ENCODE measurements around the gene PAQR3.

Gene PAQR3, protein sequence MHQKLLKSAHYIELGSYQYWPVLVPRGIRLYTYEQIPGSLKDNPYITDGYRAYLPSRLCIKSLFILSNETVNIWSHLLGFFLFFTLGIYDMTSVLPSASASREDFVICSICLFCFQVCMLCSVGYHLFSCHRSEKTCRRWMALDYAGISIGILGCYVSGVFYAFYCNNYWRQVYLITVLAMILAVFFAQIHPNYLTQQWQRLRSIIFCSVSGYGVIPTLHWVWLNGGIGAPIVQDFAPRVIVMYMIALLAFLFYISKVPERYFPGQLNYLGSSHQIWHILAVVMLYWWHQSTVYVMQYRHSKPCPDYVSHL

DNA sequence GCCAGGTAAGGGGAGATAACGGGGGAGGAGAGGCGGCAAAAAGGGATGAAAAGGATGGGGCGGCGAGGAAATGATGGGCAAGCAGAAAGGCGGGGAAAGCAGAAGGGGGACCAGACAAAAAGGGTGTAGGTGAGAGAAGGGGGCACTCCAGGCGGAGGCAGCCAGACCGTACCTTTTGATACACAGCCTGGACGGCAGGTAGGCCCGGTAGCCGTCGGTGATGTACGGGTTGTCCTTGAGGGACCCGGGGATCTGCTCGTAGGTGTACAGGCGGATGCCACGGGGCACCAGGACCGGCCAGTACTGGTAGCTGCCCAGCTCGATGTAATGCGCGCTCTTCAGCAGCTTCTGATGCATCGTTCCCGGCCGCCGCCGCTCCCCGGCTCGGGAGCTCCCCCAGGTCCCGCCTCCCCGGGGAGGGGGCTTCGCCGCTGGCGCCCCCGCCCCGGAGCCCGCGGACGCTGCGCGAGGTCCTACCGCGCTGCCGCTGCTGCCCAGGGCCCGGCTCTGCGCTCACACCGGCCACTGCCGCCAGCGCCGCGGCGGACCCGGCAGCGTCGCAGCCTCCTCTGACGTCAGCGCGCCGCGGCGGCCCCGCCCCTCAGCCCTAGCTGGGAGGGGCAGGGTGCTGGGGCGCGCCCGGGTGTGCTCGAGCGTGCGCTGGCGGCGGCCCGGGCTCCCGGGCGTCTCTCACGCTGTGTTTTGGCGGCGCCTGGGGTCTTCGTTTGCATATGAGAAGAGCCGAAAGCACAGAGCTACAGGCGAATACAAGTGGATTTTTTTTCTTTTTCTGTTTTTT is at the start of gene PAQR3:
PAQR3 (minus strand) TSS at position 571 of the 799 bp plus-strand sequence; CDS start at position 357, 214 bp downstream.
- no peak for FAIRE-seq

DNA sequence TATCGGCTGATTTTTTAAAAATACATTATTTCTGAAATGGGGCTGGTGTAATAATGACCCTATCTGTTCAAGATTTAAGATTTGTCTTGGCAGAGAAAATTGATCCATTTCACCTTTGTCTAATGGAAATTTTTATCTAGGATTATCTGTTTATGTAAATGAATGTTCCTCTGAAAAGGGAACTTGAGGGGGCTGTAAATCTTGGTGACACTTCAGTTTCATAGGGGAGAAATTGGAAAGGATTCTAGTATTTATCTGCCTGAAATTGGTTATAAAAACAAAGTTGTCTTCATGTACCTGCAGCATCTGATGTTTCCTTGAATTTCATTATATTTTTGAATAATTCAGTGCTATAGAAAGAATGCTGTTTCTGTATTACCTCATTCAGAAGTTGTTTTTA is 48.4 kb upstream of the PAQR3 start:
- no peak for FAIRE-seq

DNA sequence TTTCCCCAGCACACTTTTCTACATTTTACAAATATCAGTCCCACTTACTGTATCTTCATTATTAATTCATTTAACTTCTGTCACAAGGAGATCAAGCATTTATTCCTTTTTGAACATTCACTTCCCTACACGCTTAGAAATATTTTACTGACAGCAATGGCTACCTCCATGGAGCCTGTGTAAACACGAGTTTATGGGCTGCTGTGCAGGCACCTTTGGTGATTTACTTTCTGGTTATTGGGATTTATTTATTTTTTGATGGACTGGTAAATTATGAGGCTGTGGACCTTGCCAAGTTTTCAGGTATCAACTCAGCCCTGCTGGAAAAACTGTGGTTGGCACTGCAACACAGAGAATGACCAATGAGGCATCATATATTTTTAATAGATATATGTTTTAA is 45.4 kb upstream of the PAQR3 start:
- no peak for FAIRE-seq

DNA sequence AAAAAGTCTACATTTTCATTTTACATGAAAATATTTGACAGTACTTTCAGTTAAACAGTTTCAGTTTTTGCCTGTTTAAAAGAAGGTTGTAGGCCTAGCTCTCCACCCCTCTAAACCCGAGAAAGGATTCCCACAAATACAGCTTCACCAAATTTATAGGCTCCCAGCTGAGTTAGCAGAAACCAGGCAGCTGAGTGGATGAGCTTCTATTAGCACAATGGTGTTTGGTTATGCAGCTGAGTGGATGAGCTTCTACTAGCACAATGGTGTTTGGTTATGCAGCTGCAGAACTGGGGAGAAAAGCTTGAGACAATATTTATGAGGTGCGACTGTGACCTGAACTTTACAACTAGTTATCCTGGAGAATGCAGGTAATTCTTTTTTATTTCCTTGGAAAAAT is 36.6 kb upstream of the PAQR3 start:
- no peak for FAIRE-seq

DNA sequence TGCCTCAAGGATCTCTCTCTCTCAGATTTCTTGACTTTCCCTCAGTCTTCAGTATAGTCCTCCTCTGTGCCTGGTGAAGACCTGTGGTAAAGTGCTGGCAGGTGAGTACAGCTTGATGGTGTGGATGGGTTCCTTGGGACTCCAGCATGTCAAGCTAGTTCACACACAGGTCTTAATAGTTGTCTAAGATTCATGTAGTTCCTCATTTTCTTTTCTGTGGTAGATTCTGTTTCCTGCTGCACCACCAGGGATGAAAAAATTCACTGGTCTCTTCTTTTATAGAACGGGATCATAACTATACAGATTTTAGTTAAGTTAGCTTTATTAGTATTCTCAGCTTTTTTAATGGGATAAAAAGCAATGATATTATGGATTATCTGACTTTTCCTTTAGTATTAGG is 32.5 kb upstream of the PAQR3 start:
- no peak for FAIRE-seq

DNA sequence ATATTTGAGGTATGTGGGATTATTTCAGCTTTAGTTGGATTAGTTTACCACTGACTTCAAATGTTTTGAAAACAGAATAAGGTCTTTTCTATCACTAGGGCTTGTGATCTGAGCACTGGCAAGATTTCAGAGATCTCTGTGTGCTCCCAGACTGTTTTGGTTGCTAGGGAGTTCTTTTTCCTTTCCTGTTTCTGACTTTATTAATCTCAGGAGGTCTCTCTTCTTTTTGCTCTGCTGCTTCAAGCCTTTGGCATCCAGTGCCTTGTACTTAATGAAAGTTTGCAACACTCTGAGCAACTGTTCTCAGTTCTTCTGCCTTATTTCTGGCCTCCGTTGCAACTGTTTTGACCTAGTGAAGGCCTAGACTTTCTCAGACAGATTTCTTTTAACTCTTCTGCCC is 32.1 kb upstream of the PAQR3 start:
- no peak for FAIRE-seq

DNA sequence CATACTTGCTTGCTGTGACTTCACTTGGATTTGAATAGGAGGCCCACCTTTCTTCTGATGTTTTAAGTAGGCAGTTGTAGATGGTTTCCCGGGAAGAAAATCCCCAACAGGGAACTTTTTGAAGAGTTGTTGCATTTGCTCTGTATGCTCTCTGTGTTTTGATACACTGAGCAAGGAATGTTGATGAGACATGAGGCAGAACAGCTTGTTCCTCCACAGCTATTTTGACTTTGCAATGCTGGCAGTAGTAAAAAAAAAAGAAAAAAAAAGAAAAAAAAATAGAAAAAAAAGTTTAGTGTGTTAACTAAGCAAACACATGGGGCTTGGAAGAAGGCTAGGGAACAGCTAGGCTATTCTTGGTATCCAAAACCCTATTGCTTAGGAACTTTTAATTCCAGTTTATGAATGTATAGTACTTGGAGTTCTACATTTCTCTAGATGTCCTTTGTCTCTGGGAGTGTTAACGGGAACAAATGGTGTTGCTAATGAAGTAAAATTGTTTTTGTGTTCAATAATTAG is 23.4 kb upstream of the PAQR3 start:
- FAIRE-seq = no peak

DNA sequence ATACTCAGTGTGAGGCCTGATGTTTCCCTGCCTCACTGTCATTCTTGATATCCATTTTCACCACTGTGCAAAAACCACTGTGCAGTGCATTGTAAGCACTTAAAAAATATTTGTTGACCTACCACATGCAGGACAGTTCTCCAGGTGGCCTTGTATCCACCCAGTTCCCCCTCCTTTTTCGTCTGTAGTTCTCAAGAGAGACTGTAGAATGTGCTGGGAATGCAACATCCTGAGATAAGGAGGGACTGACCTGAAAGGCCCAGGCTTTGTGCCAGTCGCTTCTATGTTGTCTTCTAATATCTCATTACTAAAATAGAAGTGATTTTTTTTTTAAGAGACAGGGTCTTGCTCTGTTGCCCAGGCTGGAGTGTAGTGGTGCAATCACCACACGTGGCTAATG is 21.7 kb upstream of the PAQR3 start:
- FAIRE-seq = no peak

DNA sequence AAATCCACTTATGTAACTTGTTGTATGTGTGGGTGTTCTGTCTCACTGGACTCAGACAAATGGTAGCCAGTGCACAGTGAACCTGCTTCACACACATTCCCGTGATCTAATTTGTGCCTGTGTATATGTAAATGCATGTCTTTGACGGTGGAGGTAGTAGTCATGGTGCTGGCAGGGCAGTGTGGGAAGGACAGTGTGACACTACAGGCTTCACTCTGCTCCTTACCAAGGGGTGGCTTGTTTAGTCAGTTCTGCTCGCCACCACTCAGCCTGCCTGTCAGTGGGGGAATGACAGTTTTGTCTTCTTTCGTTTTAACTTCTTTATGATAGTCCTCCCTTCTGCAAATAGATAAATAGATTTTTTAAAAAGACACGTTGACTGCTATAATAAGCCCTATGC is 17.7 kb upstream of the PAQR3 start:
- no peak for FAIRE-seq

DNA sequence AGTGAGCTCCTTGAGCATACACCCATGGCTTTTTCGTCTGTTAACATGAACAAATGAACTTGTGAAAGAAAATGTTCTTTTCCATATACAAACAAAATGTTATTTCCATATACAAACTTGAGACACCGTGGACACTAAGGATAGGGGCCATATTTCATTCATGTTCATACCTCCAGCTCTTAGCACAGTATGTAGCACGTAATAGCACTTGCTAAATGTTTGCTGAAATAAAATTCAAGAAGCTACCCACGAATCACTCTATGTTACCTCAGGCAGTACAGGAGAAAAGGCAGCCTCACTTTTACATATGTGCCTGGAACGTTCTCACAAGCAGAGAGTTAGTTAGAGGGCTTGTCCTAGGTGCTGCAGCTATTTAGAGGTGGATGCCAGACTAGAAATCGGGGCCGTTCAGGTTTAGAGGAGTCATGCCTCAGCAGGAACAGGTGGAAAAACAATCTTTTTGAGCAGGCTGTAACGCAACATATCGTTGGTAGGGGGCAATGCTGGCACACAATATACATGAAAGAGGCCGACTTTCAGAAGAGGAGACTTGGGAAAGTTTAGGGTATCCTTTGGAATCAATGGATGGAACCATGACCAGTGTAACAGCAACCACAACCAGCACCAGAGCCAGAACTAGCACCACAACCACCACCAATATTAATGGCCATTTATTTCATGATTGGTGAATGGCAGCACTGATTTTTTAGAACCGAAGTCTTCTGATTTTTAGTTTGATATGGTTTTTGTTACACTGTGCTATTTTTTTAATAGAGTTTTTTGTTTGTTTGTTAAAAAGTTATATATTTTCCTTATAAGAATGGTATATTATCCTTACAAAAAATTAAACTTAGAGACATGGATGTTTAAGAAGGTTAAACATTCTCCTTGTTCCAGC is 14.8 kb upstream of the PAQR3 start:
- FAIRE-seq = peak; percentile 6

DNA sequence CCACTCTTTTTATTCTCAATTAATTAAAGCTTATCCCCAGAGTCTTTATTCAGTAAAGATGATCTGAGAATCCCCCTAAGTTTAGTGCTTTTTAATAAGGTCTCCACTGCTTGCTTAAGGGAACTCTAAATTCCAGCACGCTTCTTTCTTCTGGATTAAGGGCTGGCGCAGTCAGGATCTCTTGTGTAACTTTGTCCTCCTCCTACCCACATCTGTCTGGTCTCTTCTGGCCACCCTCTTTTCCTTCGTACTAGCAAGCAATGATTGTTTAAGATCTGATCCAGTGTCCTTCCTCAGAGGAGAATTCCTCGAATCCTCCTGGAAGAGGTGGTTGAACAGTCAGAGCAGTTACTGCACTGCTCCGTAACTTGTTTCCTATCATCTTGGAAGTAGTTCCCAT is 14.0 kb upstream of the PAQR3 start:
- no peak for FAIRE-seq

DNA sequence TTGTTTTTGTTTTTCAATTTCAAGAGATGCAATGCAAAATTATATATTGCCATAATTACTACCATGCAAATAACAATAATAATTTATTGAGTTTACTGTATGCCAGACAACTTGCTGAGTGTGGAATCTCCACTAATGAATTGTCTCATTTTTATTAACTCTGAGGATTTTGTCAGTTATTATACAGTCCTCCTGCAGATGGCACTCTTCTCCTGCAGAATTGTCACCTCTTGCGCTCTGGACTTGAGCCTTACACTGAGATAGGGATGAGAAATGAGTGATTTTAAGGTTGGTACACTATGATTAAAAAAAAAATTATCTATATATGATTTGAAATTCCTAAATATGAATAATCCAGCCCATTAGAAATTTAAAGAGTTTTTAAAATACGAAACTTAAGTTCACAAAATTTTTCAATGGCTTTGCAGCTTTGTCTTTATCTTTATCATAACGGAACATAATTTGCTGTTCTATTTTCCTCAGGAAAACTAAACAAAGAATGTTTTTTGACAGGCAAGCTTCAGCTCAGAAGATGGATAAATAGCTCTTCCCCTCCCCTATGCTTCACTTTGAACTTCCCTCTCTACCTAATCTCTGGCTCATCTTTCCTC is 12.7 kb upstream of the PAQR3 start:
- FAIRE-seq = peak; percentile 95

DNA sequence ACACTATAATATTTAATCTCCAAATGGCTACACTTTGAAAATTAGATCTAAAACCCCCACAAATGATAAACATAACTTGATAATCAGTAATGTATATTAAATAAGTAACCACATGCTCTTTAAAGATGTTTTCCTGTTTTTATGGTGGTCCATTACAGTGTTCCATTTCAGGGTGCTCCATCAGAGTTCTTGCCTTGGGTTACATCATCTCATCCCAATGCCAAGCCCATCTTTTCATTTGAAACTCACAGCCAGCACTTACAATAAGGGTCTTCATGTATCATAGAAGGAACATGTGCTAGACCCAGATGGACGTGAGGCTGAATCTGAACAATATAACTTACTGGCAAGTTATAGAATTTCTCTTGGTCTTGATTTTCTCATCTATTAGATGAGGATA is 10.5 kb upstream of the PAQR3 start:
- no peak for FAIRE-seq

DNA sequence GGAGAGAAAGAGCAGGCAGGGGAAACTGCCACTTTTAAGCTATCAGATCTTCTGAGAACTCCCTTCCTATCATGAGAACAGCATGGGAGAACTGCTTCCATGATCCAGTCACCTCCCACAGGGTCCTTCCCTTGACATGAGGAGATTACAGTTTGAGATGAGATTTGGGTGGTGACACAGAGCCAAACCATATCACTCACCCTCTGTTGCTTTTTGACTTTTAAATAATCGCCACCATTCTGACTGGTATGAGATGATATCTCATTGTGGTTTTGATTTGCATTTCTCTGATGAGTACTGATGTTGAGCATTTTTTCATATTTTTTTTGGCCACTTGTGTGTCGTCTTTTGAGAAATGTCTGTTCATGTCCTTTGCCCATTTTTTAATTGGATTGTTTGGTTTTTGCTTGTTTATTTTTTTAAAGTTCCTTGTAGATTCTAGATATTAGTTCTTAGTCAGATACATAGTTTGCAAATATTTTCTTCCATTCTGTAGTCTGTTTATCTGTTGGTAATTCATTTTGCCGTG is 6.5 kb upstream of the PAQR3 start:
- no peak for FAIRE-seq

DNA sequence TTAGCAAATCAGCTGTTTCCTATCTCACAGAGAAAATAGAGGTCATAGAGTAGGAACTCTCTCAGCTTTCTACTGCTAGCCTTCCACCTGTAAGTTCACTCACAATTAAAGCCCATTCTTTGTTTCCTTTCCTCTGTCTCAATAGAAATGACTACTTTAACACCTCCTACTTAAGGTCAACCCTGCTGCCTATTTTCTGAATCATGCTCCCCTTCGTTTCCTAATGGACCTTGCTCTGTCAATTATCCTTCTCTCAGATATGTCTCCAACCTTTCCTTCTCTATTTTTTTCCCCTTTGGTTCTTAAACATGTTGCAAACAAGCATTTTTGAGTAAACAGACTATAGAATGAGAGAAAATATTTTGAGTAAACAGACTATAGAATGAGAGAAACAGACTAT is 5.1 kb upstream of the PAQR3 start:
- FAIRE-seq = no peak

DNA sequence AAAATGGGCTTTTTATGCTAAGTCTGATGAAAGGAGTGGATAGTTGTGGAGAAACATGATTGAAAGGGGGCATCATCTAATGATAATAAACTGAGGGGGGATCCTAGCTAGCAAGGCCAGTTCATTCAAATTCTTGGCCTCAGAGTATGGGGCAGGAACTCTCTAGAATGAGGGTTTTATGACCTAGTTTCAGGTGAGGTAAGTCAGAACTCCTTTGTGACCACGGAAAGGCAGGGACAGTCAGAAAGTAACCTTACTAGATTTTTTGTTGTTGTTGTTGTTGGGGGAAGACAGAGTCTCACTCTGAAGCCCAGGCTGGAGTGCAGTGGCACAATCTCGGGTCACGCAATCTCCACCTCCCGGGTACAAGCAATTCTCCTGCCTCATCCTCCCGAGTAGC is 1.5 kb upstream of the PAQR3 start:
- FAIRE-seq = no peak

DNA sequence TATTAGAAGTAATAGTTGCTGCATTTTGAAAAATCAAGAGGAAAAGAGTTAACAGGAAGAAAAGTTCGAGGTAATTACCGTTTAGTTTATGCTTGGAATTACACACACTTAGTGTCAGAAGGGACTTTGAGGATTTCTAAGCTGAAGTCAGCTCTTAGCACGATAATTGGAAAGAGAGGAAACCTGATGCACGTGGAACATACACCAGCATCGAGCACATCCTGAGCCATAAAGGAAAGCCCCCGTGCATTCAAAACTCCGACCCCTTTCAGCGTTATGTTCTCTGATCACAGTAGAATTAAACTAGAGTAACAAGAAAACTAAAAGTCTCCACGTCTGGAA is 400 bp upstream of the PAQR3 start:
- FAIRE-seq = no peak

DNA sequence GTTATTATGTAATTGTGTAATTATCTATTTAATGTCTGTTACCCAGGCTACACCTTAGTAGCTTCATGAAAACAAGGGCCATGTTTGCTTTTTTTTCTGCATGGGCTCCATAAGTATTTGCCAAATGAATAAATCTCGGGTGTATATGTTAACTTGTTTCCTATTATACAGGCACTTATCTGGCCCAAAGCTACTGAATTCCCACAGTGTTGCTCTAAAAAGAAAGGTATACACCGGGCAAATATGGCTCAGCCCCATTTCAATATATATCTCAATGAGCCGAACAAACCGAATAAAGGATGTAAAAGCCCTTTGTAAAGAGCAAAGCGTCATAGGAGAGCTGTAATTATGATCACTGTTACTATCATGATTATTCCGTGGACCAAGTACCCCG is 767 bp downstream of the PAQR3 start:
- no peak for FAIRE-seq

DNA sequence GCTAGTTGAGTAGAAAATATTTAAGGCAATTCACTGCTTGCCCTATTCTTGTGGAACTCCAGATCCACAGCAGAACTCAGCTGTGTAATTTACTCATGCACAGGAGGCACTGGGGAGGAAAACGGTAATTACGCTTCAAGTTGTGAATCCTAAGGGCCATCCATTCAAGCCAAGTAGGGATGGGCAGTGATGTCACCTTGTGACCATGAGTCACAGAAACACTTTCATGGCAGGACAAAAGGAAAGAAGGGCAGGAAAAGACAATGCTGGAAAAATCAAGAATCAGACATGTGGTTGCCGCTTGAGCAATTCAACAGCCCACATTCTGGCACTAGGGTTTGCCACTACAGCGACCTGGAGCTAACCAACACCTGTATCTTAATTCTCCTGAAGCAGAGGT is 1.4 kb downstream of the PAQR3 start:
- FAIRE-seq = no peak

DNA sequence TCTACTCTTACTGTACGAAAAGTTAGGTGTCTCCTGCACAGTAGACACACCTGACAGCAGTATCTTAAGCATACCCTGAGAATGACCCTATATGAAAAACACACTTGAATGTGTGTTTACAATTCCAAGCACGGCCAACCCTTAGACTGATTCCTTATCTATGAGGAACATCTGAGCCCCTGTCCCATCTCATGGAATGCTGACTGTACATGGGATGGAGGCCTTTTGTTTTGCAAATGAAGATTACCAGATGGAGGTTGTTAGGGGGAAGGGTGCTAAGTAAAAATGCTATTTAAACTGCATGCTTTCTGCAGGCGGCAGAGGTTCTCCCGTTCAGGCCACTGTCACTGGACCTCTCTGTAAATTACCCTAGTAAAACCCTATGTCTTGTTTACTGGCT is 2.2 kb downstream of the PAQR3 start:
- FAIRE-seq = no peak

DNA sequence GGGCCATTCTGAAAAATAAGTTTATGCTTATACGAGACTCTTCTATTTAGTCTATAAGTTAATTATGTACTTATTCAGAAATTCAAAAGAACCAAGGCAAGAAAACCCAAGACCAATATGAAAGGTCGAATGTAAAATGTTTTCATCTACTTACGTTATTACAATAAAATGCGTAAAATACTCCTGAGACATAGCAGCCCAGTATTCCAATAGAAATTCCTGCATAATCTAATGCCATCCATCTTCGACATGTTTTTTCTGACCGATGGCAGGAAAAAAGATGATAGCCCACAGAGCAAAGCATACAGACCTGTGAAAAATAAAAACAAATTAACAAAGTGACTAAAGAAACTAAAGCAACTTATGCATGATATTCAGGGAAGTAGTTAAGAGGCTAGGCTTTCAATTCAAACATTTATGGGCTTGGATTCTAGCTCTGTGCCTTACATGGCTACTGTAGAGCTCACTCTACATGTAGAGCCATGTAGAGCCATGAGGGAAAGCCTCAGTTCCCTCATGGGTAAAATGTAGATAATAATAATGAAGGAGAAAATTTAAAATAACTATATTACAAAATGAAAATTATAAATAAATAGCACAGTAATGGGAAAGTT is 9.1 kb downstream of the PAQR3 start:
- FAIRE-seq = no peak

DNA sequence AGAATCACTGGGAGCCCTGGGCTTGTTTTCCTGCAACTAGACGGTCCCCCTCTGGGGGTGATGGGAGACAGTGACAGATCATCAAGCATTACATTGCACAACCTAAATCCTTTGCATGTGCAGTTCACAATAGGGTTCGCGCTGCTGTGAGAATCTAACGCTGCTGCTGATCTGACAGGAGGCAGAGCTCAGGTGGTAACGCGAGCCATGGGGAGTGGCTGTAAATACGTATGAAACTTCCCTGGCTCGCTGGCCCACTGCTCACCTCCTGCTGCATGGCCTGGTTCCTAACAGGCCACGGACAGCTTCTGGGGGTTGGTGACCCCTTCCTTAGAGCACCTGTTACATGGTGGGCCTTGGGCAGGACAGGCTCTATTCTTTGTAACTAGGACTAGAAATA is 10.4 kb downstream of the PAQR3 start:
- FAIRE-seq = no peak

Measured in G401.6 (cell line).